IPS DF 4.7 (cell line): ENCODE data around the gene SKOR1.

Source experiments
- DNase-seq: peaks from one replicate; pipeline ENCODE4 v3.0.0-alpha.2; 2013; ENCODE audit warnings: low spot score; ENCODE audit errors: extremely low read depth

Gene SKOR1

GRCh38 chr15:67824976-67825880 lies at the start of gene SKOR1:
SKOR1 (plus strand) TSS chr15:67825509; CDS start chr15:67825603, 94 bp downstream.
- no peak for DNase-seq

- no peak for DNase-seq
Measured at GRCh38 chr15:67775998-67776397, 49.3 kb upstream of the SKOR1 start.

DNA sequence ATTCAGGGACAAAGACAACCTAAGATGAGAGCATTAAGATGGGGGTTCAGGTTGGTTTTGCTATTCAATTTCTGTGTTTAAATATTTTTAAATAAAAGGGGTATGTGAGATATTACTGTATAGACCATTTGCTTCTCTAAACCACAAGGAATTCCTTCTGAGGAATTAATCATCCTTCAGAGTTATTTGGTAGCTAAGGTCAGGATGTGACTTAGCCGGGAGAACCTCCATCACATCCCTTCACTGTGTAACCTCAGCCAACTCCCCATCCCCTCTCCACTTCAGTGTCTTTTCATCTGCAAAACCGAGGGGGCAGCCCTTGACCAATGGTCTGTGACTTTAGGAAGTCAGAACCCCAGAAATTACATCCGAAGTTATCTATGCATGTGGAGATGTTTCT lies 48.7 kb upstream of the SKOR1 start:
- no peak for DNase-seq

DNA sequence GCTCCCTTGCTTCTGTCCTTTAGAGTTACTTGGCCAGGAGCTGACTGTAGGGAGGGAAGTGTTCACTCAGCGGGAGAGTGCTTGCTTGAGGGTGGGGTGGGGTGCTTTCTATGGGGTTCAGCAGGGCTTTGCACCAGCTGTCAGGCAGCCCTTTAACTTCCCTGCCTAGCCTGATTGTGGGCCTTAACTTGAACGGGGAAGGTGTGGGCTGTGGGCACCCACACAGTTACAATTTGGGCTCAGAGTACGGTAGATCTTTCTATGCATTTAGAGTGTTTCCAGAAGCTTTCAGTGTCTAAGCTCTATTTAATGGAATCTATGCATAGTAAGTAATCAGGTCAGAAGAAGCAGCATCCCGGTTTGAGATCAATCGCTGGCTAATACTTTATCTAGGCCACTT lies 48.2 kb upstream of the SKOR1 start:
- DNase-seq: no peak

- no peak for DNase-seq
Measured at GRCh38 chr15:67777773-67778172, 47.5 kb upstream of the SKOR1 start.

- no peak for DNase-seq
Measured at GRCh38 chr15:67778968-67779548, 46.3 kb upstream of the SKOR1 start.

- no peak for DNase-seq
Measured at GRCh38 chr15:67779549-67780111, 45.7 kb upstream of the SKOR1 start.

GRCh38 chr15:67781061-67781460 lies 44.2 kb upstream of the SKOR1 start:
- no peak for DNase-seq

GRCh38 chr15:67781907-67782690 lies 43.2 kb upstream of the SKOR1 start:
- DNase-seq: no peak

GRCh38 chr15:67782691-67782991 lies 42.7 kb upstream of the SKOR1 start:
- no peak for DNase-seq

DNA sequence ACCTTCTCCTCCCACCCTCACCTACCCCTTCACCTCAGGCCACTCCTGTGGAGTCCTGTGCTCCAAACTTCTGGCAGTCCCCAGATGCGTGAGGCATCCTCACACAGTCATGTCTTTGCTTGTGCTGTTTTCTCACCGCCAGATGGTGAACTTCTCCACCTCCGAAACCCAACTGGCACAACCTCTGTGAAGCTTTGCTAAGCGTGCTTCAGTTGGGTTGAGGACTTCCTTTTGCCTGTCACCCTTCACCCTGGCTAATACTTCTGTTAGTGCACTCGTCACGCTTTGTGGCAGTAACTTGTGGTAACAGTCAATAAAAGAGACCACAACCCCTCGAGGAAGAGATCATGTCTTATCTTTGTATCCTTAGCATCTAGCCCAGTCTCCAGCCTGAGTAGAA lies 42.0 kb upstream of the SKOR1 start:
- no peak for DNase-seq

DNA sequence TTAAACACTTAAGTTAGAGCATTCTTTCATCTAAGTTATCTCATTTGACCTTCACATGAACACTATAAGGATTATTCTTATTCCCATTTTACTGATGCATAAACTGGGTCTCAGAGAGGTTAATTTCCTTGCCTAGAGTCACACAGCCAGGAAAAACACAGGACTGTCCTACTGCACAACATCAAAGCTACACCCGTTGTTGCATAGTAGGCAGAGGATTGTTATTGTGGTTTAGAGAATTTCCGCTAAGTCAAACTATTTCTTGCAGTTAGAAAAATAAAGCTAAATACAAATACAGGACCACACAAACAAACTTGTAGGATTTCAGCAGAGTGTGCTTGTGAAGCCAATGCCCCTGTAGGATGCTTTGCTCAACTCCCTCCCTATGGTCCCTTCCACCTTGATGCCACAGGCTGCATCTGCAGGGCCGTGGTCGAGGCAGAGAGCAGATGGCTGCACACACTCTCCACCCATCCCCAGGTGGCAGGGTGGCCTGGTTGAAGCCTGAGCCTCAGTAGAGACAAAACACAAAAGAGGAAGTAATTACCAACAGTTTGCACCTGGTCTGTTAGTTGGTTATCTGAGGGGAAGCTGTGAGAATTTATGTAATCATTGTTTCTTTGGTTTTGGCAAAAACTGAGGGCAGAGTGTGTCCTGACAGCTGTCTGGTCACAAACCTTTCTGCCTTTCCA lies 41.1 kb upstream of the SKOR1 start:
- DNase-seq: no peak

- no peak for DNase-seq
Measured at GRCh38 chr15:67784856-67785430, 40.4 kb upstream of the SKOR1 start.

DNA sequence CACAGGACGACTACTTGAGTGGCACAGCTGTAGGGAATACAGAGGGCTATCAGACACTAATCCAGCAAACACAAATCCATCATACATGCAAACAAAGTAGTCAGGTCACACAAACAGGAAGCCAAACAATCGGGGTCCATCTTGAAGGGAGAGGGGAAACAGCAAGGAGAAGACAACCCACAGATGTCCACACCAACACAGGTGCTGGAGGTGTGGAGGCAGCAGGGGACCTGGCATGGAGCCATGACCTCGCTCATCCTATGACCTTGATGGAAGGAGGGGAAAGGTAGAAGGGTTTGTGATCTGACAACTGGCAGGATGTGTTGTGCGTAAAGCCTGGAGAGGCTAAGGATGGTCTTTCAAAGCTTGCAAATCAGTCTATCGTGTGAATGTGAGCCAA lies 39.9 kb upstream of the SKOR1 start:
- DNase-seq: no peak

- no peak for DNase-seq
Measured at GRCh38 chr15:67786646-67787045, 38.7 kb upstream of the SKOR1 start.

GRCh38 chr15:67788986-67789385 lies 36.3 kb upstream of the SKOR1 start:
- DNase-seq: no peak

DNA sequence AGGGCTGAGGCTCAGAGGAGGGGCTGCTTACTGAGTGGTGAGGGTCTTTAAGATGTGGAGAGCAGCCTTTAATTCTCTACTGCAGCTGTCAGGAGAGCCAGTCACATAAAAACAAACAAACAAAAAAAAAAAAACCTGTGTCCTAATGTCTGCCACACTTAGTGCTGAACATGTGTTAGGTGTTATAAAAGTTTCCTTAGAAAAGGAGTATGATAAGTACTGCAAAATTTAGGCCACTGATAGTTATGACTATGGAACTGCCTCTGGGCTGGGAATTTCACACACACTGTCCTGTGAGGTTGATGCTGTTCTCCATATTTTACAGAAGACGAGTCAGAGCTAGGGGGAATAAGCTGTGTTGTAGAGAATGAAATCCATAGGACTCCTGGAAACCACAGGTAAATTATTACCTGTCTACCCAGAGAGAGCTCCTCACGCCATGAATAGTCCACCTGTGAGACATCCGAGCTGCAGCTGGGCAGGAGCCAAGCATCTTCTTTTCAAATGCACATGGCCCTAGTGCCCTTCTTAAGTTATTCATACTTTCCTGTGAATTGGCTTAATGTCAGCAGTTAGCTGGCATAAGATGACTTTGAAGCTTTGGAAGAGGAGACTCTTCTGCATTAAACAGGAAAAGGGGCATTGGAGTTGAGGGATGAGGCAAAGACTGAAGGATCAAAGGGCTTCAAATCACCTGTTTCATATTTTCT lies 34.5 kb upstream of the SKOR1 start:
- DNase-seq: peak; percentile 44

GRCh38 chr15:67792250-67792942 lies 32.9 kb upstream of the SKOR1 start:
- DNase-seq: no peak

GRCh38 chr15:67794832-67795574 lies 30.3 kb upstream of the SKOR1 start:
- DNase-seq: no peak
